Measurements from ENCODE around the gene CLTB. TPM values are rescaled to one million over a fixed set of nuclear protein-coding genes. Genes with fewer than 3 reads are reported as not detected.

The CLTB gene
- total and polyA plus RNA-seq, 10 donors = 51.9 to 98.4 (median 63.9) TPM

DNA sequence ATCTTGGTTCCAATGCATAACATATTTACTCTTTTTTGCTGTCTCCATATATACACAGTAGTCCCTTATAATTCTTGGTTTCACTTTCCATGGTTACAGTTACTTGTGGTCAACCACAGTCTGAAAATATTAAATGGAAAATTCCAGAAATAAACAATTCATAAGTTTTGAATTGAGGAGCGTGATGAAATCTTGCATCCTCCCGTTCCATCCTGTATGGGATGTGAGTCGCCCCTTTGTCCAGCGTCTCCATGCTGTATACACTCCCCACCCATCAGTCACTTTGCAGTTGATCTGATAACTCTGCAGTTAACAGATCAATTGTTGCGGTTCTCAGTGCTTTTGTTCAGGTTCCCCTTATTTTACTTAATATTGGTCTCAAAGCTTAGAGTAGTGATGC is 20.3 kb upstream of the CLTB start:
- WGBS, 5 donors = 8 to 22% (median 15%) methylated on average over 5 of the region's 5 CpGs
- DNase-seq = no peak
- H3K9me3 ChIP-seq = no peaks in the 10 kb centered on the region
- no peaks in the 10 kb centered on the region for H3K36me3 ChIP-seq
- peak overlapping the region in 3 of 8 donors; percentile 0 to 50 (median 27) for H3K4me3 ChIP-seq
- peak overlapping the region in 2 of 8 donors; percentile 23 to 59 for H3K27ac ChIP-seq
- no peaks in the 10 kb centered on the region for H3K27me3 ChIP-seq (replicated peaks in 1 of 7)
- H3K4me1 ChIP-seq = peaks cover 0 to 29% (median 9%) of the 10 kb centered on the region in 6 donors
- no peak for TF ChIP-seq POLR2A (IDR thresholded peaks at IDR 0.05)
- no peak for TF ChIP-seq POLR2AphosphoS5 (IDR thresholded peaks at IDR 0.05)
- TF ChIP-seq, protein P1, sequence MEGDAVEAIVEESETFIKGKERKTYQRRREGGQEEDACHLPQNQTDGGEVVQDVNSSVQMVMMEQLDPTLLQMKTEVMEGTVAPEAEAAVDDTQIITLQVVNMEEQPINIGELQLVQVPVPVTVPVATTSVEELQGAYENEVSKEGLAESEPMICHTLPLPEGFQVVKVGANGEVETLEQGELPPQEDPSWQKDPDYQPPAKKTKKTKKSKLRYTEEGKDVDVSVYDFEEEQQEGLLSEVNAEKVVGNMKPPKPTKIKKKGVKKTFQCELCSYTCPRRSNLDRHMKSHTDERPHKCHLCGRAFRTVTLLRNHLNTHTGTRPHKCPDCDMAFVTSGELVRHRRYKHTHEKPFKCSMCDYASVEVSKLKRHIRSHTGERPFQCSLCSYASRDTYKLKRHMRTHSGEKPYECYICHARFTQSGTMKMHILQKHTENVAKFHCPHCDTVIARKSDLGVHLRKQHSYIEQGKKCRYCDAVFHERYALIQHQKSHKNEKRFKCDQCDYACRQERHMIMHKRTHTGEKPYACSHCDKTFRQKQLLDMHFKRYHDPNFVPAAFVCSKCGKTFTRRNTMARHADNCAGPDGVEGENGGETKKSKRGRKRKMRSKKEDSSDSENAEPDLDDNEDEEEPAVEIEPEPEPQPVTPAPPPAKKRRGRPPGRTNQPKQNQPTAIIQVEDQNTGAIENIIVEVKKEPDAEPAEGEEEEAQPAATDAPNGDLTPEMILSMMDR (IDR thresholded peaks at IDR 0.05 in 8 of 11, conservative IDR thresholded peaks at IDR 0.05 in 3 of 11) = no peak
- intact Hi-C loops (cut with DNase I; ENCODE audit: low total_unique reads) = no loop called here

DNA sequence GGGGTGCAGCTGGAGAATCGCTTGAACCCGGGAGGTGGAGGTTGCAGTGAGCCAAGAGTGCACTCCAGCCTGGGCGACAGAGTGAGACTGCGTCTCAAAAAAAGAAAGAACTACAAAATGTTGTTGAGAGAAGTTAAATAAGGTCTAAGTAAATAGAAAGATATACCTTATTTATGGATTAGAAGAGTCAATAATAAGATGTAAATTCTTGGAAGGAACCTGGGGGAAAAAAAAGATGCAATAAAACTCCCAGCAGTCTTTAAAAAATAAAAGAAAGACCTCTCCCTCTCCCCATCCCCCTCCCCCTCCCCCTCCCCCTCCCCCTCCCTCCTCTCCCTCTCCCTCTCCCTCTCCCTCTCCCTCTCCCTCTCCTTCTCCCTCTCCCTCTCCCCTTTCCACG is 16.4 kb upstream of the CLTB start:
- intact Hi-C loops (cut with DNase I; ENCODE audit: low total_unique reads) = no loop called here
- Histone ChIP-seq H3K27me3 (replicated peaks in 1 of 7) (no peaks in the 10 kb centered on the region), H3K9me3 (no peaks in the 10 kb centered on the region), H3K4me3 (no peak overlapping the region), H3K27ac (no peak overlapping the region), H3K36me3 (no peaks in the 10 kb centered on the region), H3K4me1 (peaks cover 0 to 23% (median 9%) of the 10 kb centered on the region in 6 donors)
- TF ChIP-seq POLR2AphosphoS5 (IDR thresholded peaks at IDR 0.05) (no peak), POLR2A (IDR thresholded peaks at IDR 0.05) (no peak)
- TF ChIP-seq, protein P1 (IDR thresholded peaks at IDR 0.05 in 8 of 11, conservative IDR thresholded peaks at IDR 0.05 in 3 of 11) = no peak
- 91 to 97% (median 96%) methylated on average over 4 to 5 of the region's 5 CpGs for WGBS, 5 donors
- DNase-seq = no peak

DNA sequence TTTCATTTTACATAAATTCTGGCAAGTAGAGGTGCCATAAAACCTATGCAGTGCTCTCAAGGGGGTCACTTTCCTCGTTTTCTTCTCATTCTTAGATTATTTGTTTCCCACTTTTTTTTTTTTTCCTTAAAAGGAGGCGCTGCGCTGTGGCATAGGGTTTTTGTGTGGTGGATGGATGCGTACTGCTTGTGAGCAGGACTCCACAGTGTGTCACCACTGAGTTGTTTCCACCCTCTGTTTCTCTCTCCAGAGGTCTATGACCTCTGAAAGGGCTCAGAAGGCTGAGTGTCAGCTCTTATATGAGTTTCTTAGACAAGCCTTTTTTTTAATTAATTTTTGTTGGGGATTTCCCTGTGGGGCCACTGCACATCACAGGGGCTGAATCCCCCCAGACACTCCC is 13.6 kb upstream of the CLTB start:
- intact Hi-C loops (cut with DNase I; ENCODE audit: low total_unique reads) = no loop called here
- no peak for DNase-seq
- no peaks in the 10 kb centered on the region for H3K9me3 ChIP-seq
- TF ChIP-seq, protein P1 (IDR thresholded peaks at IDR 0.05 in 8 of 11, conservative IDR thresholded peaks at IDR 0.05 in 3 of 11) = no peak
- TF ChIP-seq POLR2AphosphoS5 (IDR thresholded peaks at IDR 0.05) = no peak
- TF ChIP-seq POLR2A (IDR thresholded peaks at IDR 0.05) = no peak
- H3K27me3 ChIP-seq (replicated peaks in 1 of 7) = no peaks in the 10 kb centered on the region
- 65 to 88% (median 74%) methylated on average over 4 of the region's 4 CpGs for WGBS, 5 donors
- H3K27ac ChIP-seq = no peak overlapping the region
- H3K4me1 ChIP-seq = peaks cover 0 to 5% (median 0%) of the 10 kb centered on the region in 6 donors
- no peak overlapping the region for H3K4me3 ChIP-seq
- H3K36me3 ChIP-seq = no peaks in the 10 kb centered on the region

DNA sequence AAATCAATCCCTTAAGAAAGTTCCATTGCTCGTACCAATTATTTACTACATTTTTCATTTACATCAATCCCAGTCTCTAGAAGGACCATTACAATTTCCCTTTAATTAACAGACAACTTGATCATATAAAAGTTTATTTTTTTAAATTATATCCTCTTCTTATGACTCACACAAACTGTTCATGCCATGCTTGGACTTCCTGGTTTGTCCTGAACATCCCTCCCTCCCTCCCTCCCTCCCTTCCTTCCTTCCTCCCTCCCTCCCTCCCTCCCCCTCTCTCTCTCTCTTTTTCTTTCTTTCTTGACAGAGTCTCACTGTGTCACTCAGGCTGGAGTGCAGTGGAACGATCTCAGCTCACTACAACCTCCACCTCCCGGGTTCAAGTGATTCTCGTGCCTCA is 11.6 kb upstream of the CLTB start:
- H3K4me3 ChIP-seq = no peak overlapping the region
- peak overlapping the region in 1 of 8 donors; percentile 28 for H3K27ac ChIP-seq
- no peaks in the 10 kb centered on the region for H3K9me3 ChIP-seq
- TF ChIP-seq, protein P1 (IDR thresholded peaks at IDR 0.05 in 8 of 11, conservative IDR thresholded peaks at IDR 0.05 in 3 of 11) = no peak
- TF ChIP-seq POLR2A (IDR thresholded peaks at IDR 0.05) (no peak), POLR2AphosphoS5 (IDR thresholded peaks at IDR 0.05) (no peak)
- 47 to 69% (median 68%) methylated on average over 4 of the region's 4 CpGs for WGBS, 5 donors
- H3K4me1 ChIP-seq = peaks cover 0 to 3% (median 0%) of the 10 kb centered on the region in 6 donors
- no peak for DNase-seq
- no peaks in the 10 kb centered on the region for H3K36me3 ChIP-seq
- H3K27me3 ChIP-seq (replicated peaks in 1 of 7) = no peaks in the 10 kb centered on the region
- intact Hi-C loops (cut with DNase I; ENCODE audit: low total_unique reads) = no loop called here
